Activated CD4-positive, alpha-beta memory T cell treated with anti-CD3 and anti-CD28 coated beads for 36 hours (primary cell): Measurements from ENCODE around the gene IDH2. TPM values are rescaled to one million over a fixed set of nuclear protein-coding genes. Genes with fewer than 3 reads are reported as not detected.

ENCODE experiments used
- CTCF ChIA-PET: fragments of 350-600 bp; sonication (Branson Sonifier 250); formaldehyde crosslinking; loops from one replicate; lab custom pipeline; 2021; ENCODE audit warnings: antibody characterized with exemption, inconsistent platforms; lab: Charles Lee
- POLR2A ChIA-PET: fragments of 350-600 bp; sonication (Branson Sonifier 250); formaldehyde crosslinking; loops from one replicate; lab custom pipeline; 2021; ENCODE audit warnings: antibody characterized with exemption; lab: Charles Lee
- DNase-seq: peaks from one replicate; pipeline ENCODE4 v3.0.0-alpha.2; 2020
- H3K27ac Mint-ChIP-seq: one replicate; pipeline ENCODE4 v1.8.0; 2021; ENCODE audit warnings: mixed read lengths
- H3K27me3 Mint-ChIP-seq: one replicate; pipeline ENCODE4 v1.8.0; 2021; ENCODE audit warnings: mixed read lengths
- H3K36me3 Mint-ChIP-seq: one replicate; pipeline ENCODE4 v1.8.0; 2021; ENCODE audit warnings: mixed read lengths
- H3K4me1 Mint-ChIP-seq: one replicate; pipeline ENCODE4 v1.8.0; 2021; ENCODE audit warnings: low read depth, mixed read lengths
- H3K4me3 Mint-ChIP-seq: one replicate; pipeline ENCODE4 v1.8.0; 2021; ENCODE audit warnings: mild to moderate bottlenecking, mixed read lengths
- H3K9me3 Mint-ChIP-seq: one replicate; pipeline ENCODE4 v1.8.0; 2021; ENCODE audit warnings: mixed read lengths
- intact Hi-C: fragments of 100-400 bp; cut with micrococcal nuclease; formaldehyde crosslinking; loops from one replicate; pipeline ENCODE4 v1.15.1; 2023
- total RNA-seq, 2 experiments: library from RNA; stranded (reverse); gene quantifications; one replicate each; pipeline ENCODE4 v1.2.3, GENCODE V29; 2021

The IDH2 gene
- total RNA-seq, 2 experiments from 2014 or later = 170 to 175 TPM

GRCh38 chr15:90138071-90138833 is 36.0 kb upstream of the IDH2 start:
- POLR2A ChIA-PET = interaction anchor here (1.1 kb wide), 1 partner anchor 248 kb away, joined by 3 read pairs; no protein-coding TSS in a partner anchor

GRCh38 chr15:90132437-90132836 is 30.2 kb upstream of the IDH2 start:
- Mint-ChIP-seq H3K4me1 (no peaks in the 10 kb centered on the region), H3K36me3 (no peaks in the 10 kb centered on the region), H3K27ac (no peak overlapping the region), H3K4me3 (no peak overlapping the region), H3K9me3 (no peaks in the 10 kb centered on the region), H3K27me3 (no peaks in the 10 kb centered on the region)
- POLR2A ChIA-PET = no interaction called here
- DNase-seq = no peak
- CTCF ChIA-PET = no interaction called here
- intact Hi-C loops = no loop called here

More at GRCh38 chr15:90138071-90138833, 36.0 kb upstream of the IDH2 start:
- no peak for DNase-seq
- Mint-ChIP-seq H3K4me3 (no peak overlapping the region), H3K4me1 (peaks cover 20% of the 10 kb centered on the region), H3K27ac (no peak overlapping the region), H3K36me3 (no peaks in the 10 kb centered on the region), H3K9me3 (no peaks in the 10 kb centered on the region), H3K27me3 (no peaks in the 10 kb centered on the region)
- CTCF ChIA-PET = no interaction called here
- intact Hi-C loops = no loop called here

- CTCF ChIA-PET = no interaction called here
- peaks cover 3% of the 10 kb centered on the region for H3K27me3 Mint-ChIP-seq
- intact Hi-C loops = no loop called here
- no peak for DNase-seq
- POLR2A ChIA-PET = no interaction called here
- H3K4me1 Mint-ChIP-seq = no peaks in the 10 kb centered on the region
- H3K9me3 Mint-ChIP-seq = no peaks in the 10 kb centered on the region
- no peak overlapping the region for H3K4me3 Mint-ChIP-seq
- H3K27ac Mint-ChIP-seq = no peak overlapping the region
- H3K36me3 Mint-ChIP-seq = no peaks in the 10 kb centered on the region
These were observed 29.6 kb upstream of the IDH2 start for GRCh38 chr15:90131848-90132247.

- no peaks in the 10 kb centered on the region for H3K4me1 Mint-ChIP-seq
- no peak overlapping the region for H3K4me3 Mint-ChIP-seq
- intact Hi-C loops = no loop called here
- H3K36me3 Mint-ChIP-seq = no peaks in the 10 kb centered on the region
- H3K27ac Mint-ChIP-seq = no peak overlapping the region
- ChIA-PET POLR2A (no interaction called here), CTCF (no interaction called here)
- peaks cover 4% of the 10 kb centered on the region for H3K27me3 Mint-ChIP-seq
- H3K9me3 Mint-ChIP-seq = no peaks in the 10 kb centered on the region
- DNase-seq = no peak
These were observed 28.0 kb upstream of the IDH2 start for GRCh38 chr15:90130291-90130690.

GRCh38 chr15:90126596-90127435 is 24.5 kb upstream of the IDH2 start:
- CTCF ChIA-PET = no interaction called here
- peaks cover 4% of the 10 kb centered on the region for H3K27me3 Mint-ChIP-seq
- H3K36me3 Mint-ChIP-seq = no peaks in the 10 kb centered on the region
- H3K9me3 Mint-ChIP-seq = no peaks in the 10 kb centered on the region
- no peak overlapping the region for H3K27ac Mint-ChIP-seq
- no peaks in the 10 kb centered on the region for H3K4me1 Mint-ChIP-seq
- POLR2A ChIA-PET = no interaction called here
- intact Hi-C loops = no loop called here
- no peak overlapping the region for H3K4me3 Mint-ChIP-seq
- no peak for DNase-seq

GRCh38 chr15:90126022-90126421 is 23.8 kb upstream of the IDH2 start:
- no peaks in the 10 kb centered on the region for H3K9me3 Mint-ChIP-seq
- H3K36me3 Mint-ChIP-seq = no peaks in the 10 kb centered on the region
- ChIA-PET CTCF (no interaction called here), POLR2A (no interaction called here)
- no peak overlapping the region for H3K4me3 Mint-ChIP-seq
- H3K27me3 Mint-ChIP-seq = peaks cover 4% of the 10 kb centered on the region
- intact Hi-C loops = no loop called here
- no peak overlapping the region for H3K27ac Mint-ChIP-seq
- DNase-seq = no peak
- no peaks in the 10 kb centered on the region for H3K4me1 Mint-ChIP-seq

- no peaks in the 10 kb centered on the region for H3K4me1 Mint-ChIP-seq
- peaks cover 4% of the 10 kb centered on the region for H3K27me3 Mint-ChIP-seq
- H3K4me3 Mint-ChIP-seq = no peak overlapping the region
- CTCF ChIA-PET = no interaction called here
- intact Hi-C loops = no loop called here
- DNase-seq = no peak
- no peaks in the 10 kb centered on the region for H3K9me3 Mint-ChIP-seq
- no peak overlapping the region for H3K27ac Mint-ChIP-seq
- POLR2A ChIA-PET = no interaction called here
- no peaks in the 10 kb centered on the region for H3K36me3 Mint-ChIP-seq
These were observed 22.2 kb upstream of the IDH2 start for GRCh38 chr15:90124507-90124906.

GRCh38 chr15:90121086-90121485 is 18.8 kb upstream of the IDH2 start:
- H3K27me3 Mint-ChIP-seq = no peaks in the 10 kb centered on the region
- no peaks in the 10 kb centered on the region for H3K9me3 Mint-ChIP-seq
- no peaks in the 10 kb centered on the region for H3K36me3 Mint-ChIP-seq
- CTCF ChIA-PET = interaction anchor here (1.7 kb wide), 1 partner anchor 22 kb away, joined by 5 read pairs; no protein-coding TSS in a partner anchor
- POLR2A ChIA-PET = no interaction called here
- H3K4me1 Mint-ChIP-seq = no peaks in the 10 kb centered on the region
- no peak for DNase-seq
- no peak overlapping the region for H3K4me3 Mint-ChIP-seq
- intact Hi-C loops = no loop called here
- H3K27ac Mint-ChIP-seq = no peak overlapping the region

- ChIA-PET CTCF (interaction anchor here (1.1 to 1.6 kb wide), 2 partner anchors 24 to 358 kb away, joined by 3 to 5 read pairs; no protein-coding TSS in a partner anchor), POLR2A (no interaction called here)
- Mint-ChIP-seq H3K36me3 (peaks cover 4% of the 10 kb centered on the region), H3K9me3 (peaks cover 9% of the 10 kb centered on the region), H3K4me3 (no peak overlapping the region), H3K27ac (no peak overlapping the region), H3K4me1 (no peaks in the 10 kb centered on the region), H3K27me3 (no peaks in the 10 kb centered on the region)
- intact Hi-C loops = no loop called here
- DNase-seq = no peak
These were observed 17.1 kb upstream of the IDH2 start for GRCh38 chr15:90119367-90119766.

- intact Hi-C loops = no loop called here
- ChIA-PET CTCF (no interaction called here), POLR2A (no interaction called here)
- Mint-ChIP-seq H3K4me3 (no peak overlapping the region), H3K4me1 (no peaks in the 10 kb centered on the region), H3K36me3 (peaks cover 6% of the 10 kb centered on the region), H3K27ac (no peak overlapping the region), H3K27me3 (no peaks in the 10 kb centered on the region), H3K9me3 (peaks cover 12% of the 10 kb centered on the region)
- no peak for DNase-seq
These were observed 13.5 kb upstream of the IDH2 start for GRCh38 chr15:90115783-90116182.

- Mint-ChIP-seq H3K36me3 (peaks cover 6% of the 10 kb centered on the region), H3K27ac (no peak overlapping the region), H3K4me1 (no peaks in the 10 kb centered on the region), H3K27me3 (no peaks in the 10 kb centered on the region), H3K9me3 (peaks cover 12% of the 10 kb centered on the region), H3K4me3 (no peak overlapping the region)
- CTCF ChIA-PET = interaction anchor here (0.7 kb wide), 1 partner anchor 94 kb away, joined by 4 read pairs; no protein-coding TSS in a partner anchor
- DNase-seq = no peak
- intact Hi-C loops = no loop called here
- POLR2A ChIA-PET = no interaction called here
These were observed 12.2 kb upstream of the IDH2 start for GRCh38 chr15:90114451-90114901.

GRCh38 chr15:90113166-90113565 is 10.9 kb upstream of the IDH2 start:
- peaks cover 6% of the 10 kb centered on the region for H3K36me3 Mint-ChIP-seq
- H3K4me3 Mint-ChIP-seq = no peak overlapping the region
- ChIA-PET CTCF (interaction anchor here (0.7 kb wide), 1 partner anchor 11 kb away, joined by 4 read pairs; the partner anchor contains the start of gene IDH2), POLR2A (no interaction called here)
- DNase-seq = no peak
- H3K9me3 Mint-ChIP-seq = peaks cover 12% of the 10 kb centered on the region
- no peak overlapping the region for H3K27ac Mint-ChIP-seq
- no peaks in the 10 kb centered on the region for H3K4me1 Mint-ChIP-seq
- H3K27me3 Mint-ChIP-seq = no peaks in the 10 kb centered on the region
- intact Hi-C loops = no loop called here
